SK-N-SH (cell line): Measurements from ENCODE around the gene IER2. TPM values are rescaled to one million over a fixed set of nuclear protein-coding genes. Genes with fewer than 3 reads are reported as not detected.

Source experiments
- CTCF ChIA-PET: fragments of 300-600, 350-600 bp; formaldehyde crosslinking; extraction: SDS; loops from one replicate; lab custom pipeline; 2021; lab: Yijun Ruan, JAX
- POLR2A ChIA-PET: fragments of 350-600 bp; sonication (Branson Sonifier 250); formaldehyde crosslinking; extraction: SDS; loops from one replicate; lab custom pipeline; 2020; ENCODE audit warnings: antibody characterized with exemption, inconsistent platforms; lab: Yijun Ruan, JAX
- DNase-seq: peaks from one replicate; pipeline ENCODE4 v3.0.0; 2012
- H2AFZ ChIP-seq: fragments of 200-600 bp; sonication (generic); 2 replicates; pipeline ENCODE4 v1.8.1; 2016; ENCODE audit warnings: antibody characterized with exemption, mild to moderate bottlenecking, low read depth
- H3F3A ChIP-seq: fragments of 200-600 bp; sonication (generic); replicated peaks from 2 replicates; pipeline ENCODE3; 2016; ENCODE audit warnings: antibody characterized with exemption, mild to moderate bottlenecking; ENCODE audit not compliant: insufficient read depth
- H3K27ac ChIP-seq, 2 experiments: fragments of 200-500 bp in 1 of 2; fragments of 200-600 bp in 1 of 2; sonication (Bioruptor generic) in 1 of 2; sonication (generic), shearing (Covaris generic) in 1 of 2; 2 replicates each; pipeline versions ENCODE4 v1.5.1 to v1.6.1; 2014 to 2016; ENCODE audit warnings: low read depth in 2 of 2, inconsistent platforms in 1 of 2, low read length in 1 of 2, mild to moderate bottlenecking in 1 of 2, mixed read lengths in 1 of 2
- H3K27me3 ChIP-seq: fragments of 200-600 bp; sonication (generic), shearing (Covaris generic); 2 replicates; pipeline ENCODE4 v1.6.1; 2016; ENCODE audit warnings: mixed run types; ENCODE audit not compliant: insufficient read depth
- H3K36me3 ChIP-seq, 2 experiments: fragments of 200-500 bp in 1 of 2; fragments of 200-600 bp in 1 of 2; sonication (Bioruptor generic) in 1 of 2; sonication (generic) in 1 of 2; replicated peaks in 1 of 2; 2 replicates each; pipeline versions ENCODE3 to v1.5.1; 2014 to 2016; ENCODE audit warnings: low read length in 1 of 2, mild to moderate bottlenecking in 1 of 2; ENCODE audit not compliant: insufficient read depth in 2 of 2, control insufficient read depth in 1 of 2
- H3K4me1 ChIP-seq, 2 experiments: fragments of 200-500 bp in 1 of 2; fragments of 200-600 bp in 1 of 2; sonication (Bioruptor generic) in 1 of 2; sonication (generic), shearing (Covaris generic) in 1 of 2; 2 replicates each; pipeline versions ENCODE4 v1.5.1 to v1.6.1; 2014 to 2016; ENCODE audit warnings: low read depth in 1 of 2, low read length in 1 of 2, mixed run types in 1 of 2; ENCODE audit not compliant: insufficient read depth in 2 of 2, control insufficient read depth in 1 of 2
- H3K4me2 ChIP-seq: fragments of 200-600 bp; sonication (generic), shearing (Covaris generic); 2 replicates; pipeline ENCODE4 v1.6.1; 2017; ENCODE audit warnings: mixed run types
- H3K4me3 ChIP-seq, 2 experiments: fragments of 200-500 bp in 1 of 2; fragments of 200-600 bp in 1 of 2; sonication (Bioruptor generic) in 1 of 2; sonication (generic), shearing (Covaris generic) in 1 of 2; 2 replicates each; pipeline versions ENCODE4 v1.5.1 to v1.8.1; 2014 to 2016; ENCODE audit warnings: low read depth in 2 of 2, inconsistent platforms in 1 of 2, low read length in 1 of 2, mild to moderate bottlenecking in 1 of 2, mixed read lengths in 1 of 2, moderate library complexity in 1 of 2
- H3K79me2 ChIP-seq: fragments of 200-600 bp; sonication (generic); 2 replicates; pipeline ENCODE4 v1.8.1; 2017; ENCODE audit warnings: mild to moderate bottlenecking; ENCODE audit not compliant: insufficient read depth
- H3K9ac ChIP-seq: fragments of 200-600 bp; sonication (generic); 2 replicates; pipeline ENCODE4 v1.6.1; 2017; ENCODE audit warnings: mixed run types
- H3K9me2 ChIP-seq: fragments of 200-600 bp; sonication (generic); 2 replicates; pipeline ENCODE4 v1.6.1; 2017; ENCODE audit warnings: mixed run types
- H3K9me3 ChIP-seq: fragments of 200-600 bp; sonication (generic); 2 replicates; pipeline ENCODE4 v1.6.1; 2017; ENCODE audit warnings: mixed run types, mild to moderate bottlenecking, moderate library complexity
- H4K20me1 ChIP-seq: fragments of 200-600 bp; sonication (generic); 2 replicates; pipeline ENCODE4 v1.6.1; 2017; ENCODE audit warnings: mild to moderate bottlenecking, mixed run types; ENCODE audit not compliant: insufficient read depth
- EZH2phosphoT487 ChIP-seq: fragments of 200-600 bp; sonication (generic); IDR thresholded peaks from 2 replicates; pipeline ENCODE4 v1.6.1; 2017; ENCODE audit warnings: low read depth, mixed run types, mild to moderate bottlenecking, antibody characterized with exemption, moderate library complexity, borderline replicate concordance
- FOSL2 ChIP-seq: IDR thresholded peaks from 2 replicates; pipeline ENCODE4 v1.4.0; 2012; ENCODE audit warnings: low read depth, mild to moderate bottlenecking, moderate library complexity, borderline replicate concordance
- GATA2 ChIP-seq: sonication (generic); formaldehyde crosslinking; IDR thresholded peaks from 2 replicates; pipeline ENCODE4 v1.5.0; 2020; ENCODE audit warnings: mild to moderate bottlenecking, missing genetic modification reagents
- JUND ChIP-seq: IDR thresholded peaks from 2 replicates; pipeline ENCODE4 v1.4.0; 2012
- MAX ChIP-seq: IDR thresholded peaks from 2 replicates; pipeline ENCODE4 v1.4.0; 2012; ENCODE audit warnings: low read depth
- NRF1 ChIP-seq: IDR thresholded peaks from 2 replicates; pipeline ENCODE4 v1.6.1; 2012; ENCODE audit warnings: low read depth, mild to moderate bottlenecking, low read length
- RXRA ChIP-seq: IDR thresholded peaks from 2 replicates; pipeline ENCODE4 v1.4.0; 2012; ENCODE audit warnings: low read depth, mild to moderate bottlenecking, borderline replicate concordance
- TAF1 ChIP-seq: IDR thresholded peaks from 2 replicates; pipeline ENCODE4 v1.6.1; 2012; ENCODE audit warnings: low read depth, mild to moderate bottlenecking, low read length, moderate library complexity, borderline replicate concordance
- TCF12 ChIP-seq: IDR thresholded peaks from 2 replicates; pipeline ENCODE4 v1.4.0; 2012
- USF1 ChIP-seq: IDR thresholded peaks from 2 replicates; pipeline ENCODE4 v1.4.0; 2012; ENCODE audit warnings: low read depth, borderline replicate concordance
- ZBTB33 ChIP-seq: IDR thresholded peaks from 2 replicates; pipeline ENCODE4 v1.4.0; 2012; ENCODE audit warnings: low read depth, borderline replicate concordance
- WGBS: methylation state at CpG from one replicate; pipeline ENCODE4 v1.1.6; 2017; ENCODE audit warnings: low lambda C conversion rate; 5-methylcytosine and 5-hydroxymethylcytosine counted together
- polyA plus RNA-seq, 3 experiments: library from polyadenylated mRNA; depleted of rRNA; stranded (reverse); fragments of >200 nt; gene quantifications; 2 replicates each; pipeline ENCODE4 v1.2.3, GENCODE V29; 2012

The IER2 gene
- polyA plus RNA-seq, 1 of the 3 experiments (the other 2 are of a cell fraction) = 115 TPM

GRCh38 chr19:13127051-13127450 lies 23.2 kb upstream of the IER2 start:
- Histone ChIP-seq H3K9me2 (no peaks in the 10 kb centered on the region), H3F3A (peaks cover 12% of the 10 kb centered on the region), H2AFZ (no peak overlapping the region), H3K9me3 (no peaks in the 10 kb centered on the region), H3K79me2 (peaks cover 98% of the 10 kb centered on the region), H3K4me2 (no peak overlapping the region), H3K27me3 (no peaks in the 10 kb centered on the region), H3K9ac (no peak overlapping the region), H4K20me1 (peaks cover 96% of the 10 kb centered on the region), H3K36me3 (peaks cover 4 to 11% of the 10 kb centered on the region in 2 experiments), H3K4me1 (peaks cover 0 to 6% of the 10 kb centered on the region in 2 experiments; a peak in 1 of 4 replicates), H3K27ac (no peak overlapping the region), H3K4me3 (no peak overlapping the region)
- ChIA-PET CTCF (interaction anchor here (1.2 to 2.9 kb wide), 2 partner anchors 9 to 136 kb away, joined by 3 to 7 read pairs; partner anchors contain the start of gene NACC1), POLR2A (interaction anchor here (1.0 kb wide), 1 partner anchor 23 kb away, joined by 3 read pairs; the partner anchor contains the start of genes IER2 and STX10)
- WGBS = 94% methylated on average over 9 of the region's 9 CpGs
- no peak for DNase-seq
- TF ChIP-seq TCF12 = no peak
- no peak for TF ChIP-seq EZH2phosphoT487
- no peak for TF ChIP-seq ZBTB33
- TF ChIP-seq JUND = no peak
- TF ChIP-seq RXRA = no peak
- TF ChIP-seq TAF1 = no peak

GRCh38 chr19:13127811-13128575 lies 22.2 kb upstream of the IER2 start:
- CTCF ChIA-PET = interaction anchor here (1.2 to 2.9 kb wide), 4 partner anchors 10 to 163 kb away, joined by 3 to 10 read pairs (median 7); partner anchors contain the start of gene NACC1
- Histone ChIP-seq H3K27me3 (no peaks in the 10 kb centered on the region), H3K4me3 (no peak overlapping the region), H4K20me1 (peaks cover 96% of the 10 kb centered on the region), H3K9me3 (no peaks in the 10 kb centered on the region), H3K4me2 (no peak overlapping the region), H3K4me1 (peaks cover 0 to 15% of the 10 kb centered on the region in 2 experiments; a peak in 2 of 4 replicates), H3K36me3 (peaks cover 4 to 11% of the 10 kb centered on the region in 2 experiments), H3F3A (peaks cover 20% of the 10 kb centered on the region), H2AFZ (no peak overlapping the region), H3K27ac (no peak overlapping the region), H3K79me2 (peaks cover 95% of the 10 kb centered on the region), H3K9ac (no peak overlapping the region), H3K9me2 (no peaks in the 10 kb centered on the region)
- POLR2A ChIA-PET = interaction anchor here (0.6 to 1.0 kb wide), 2 partner anchors 22 to 677 kb away, joined by 3 read pairs; partner anchors contain the start of genes IER2 and STX10
- no peak for DNase-seq
- TF ChIP-seq GATA2 (CRISPR knock-in tag) = no peak
- no peak for TF ChIP-seq EZH2phosphoT487
- no peak for TF ChIP-seq NRF1
- TF ChIP-seq FOSL2 = no peak
- no peak for TF ChIP-seq TCF12
- TF ChIP-seq USF1 = no peak
- no peak for TF ChIP-seq MAX
- WGBS = 100% methylated on average over 6 of the region's 6 CpGs
